GM21381 (cell line): ENCODE data around the gene DST.
"Not testable (repeated sequence)": the region's sequence is repeated elsewhere in the genome, so short reads cannot be mapped to it uniquely, and the experiment has no call there.

Source experiments
- ATAC-seq: cut with Tn5 transposase; IDR thresholded peaks from one replicate; pipeline ENCODE4 v1.9.1; 2021; ENCODE audit warnings: mild to moderate bottlenecking, moderate library complexity; ENCODE audit not compliant: unreplicated experiment

Gene DST

DNA sequence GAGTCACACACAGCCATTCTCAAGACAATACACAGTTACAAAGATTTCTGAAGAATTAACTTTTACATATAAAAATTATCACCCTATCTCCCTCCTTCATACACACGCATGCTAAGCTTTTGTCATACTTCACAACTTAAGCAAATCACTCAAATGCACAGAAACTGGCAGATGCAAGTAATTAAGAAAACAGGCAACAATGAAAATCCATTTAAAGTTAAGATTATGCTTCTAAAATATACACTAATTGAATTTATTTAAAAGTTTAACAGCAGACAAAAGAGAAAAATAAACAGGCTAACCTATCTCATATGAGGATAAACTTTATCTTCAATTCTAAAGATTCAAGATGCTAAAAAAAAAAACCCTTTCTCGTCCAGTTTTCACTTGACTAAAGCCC lies 68.4 kb downstream of the DST start:
- no peak for ATAC-seq

DNA sequence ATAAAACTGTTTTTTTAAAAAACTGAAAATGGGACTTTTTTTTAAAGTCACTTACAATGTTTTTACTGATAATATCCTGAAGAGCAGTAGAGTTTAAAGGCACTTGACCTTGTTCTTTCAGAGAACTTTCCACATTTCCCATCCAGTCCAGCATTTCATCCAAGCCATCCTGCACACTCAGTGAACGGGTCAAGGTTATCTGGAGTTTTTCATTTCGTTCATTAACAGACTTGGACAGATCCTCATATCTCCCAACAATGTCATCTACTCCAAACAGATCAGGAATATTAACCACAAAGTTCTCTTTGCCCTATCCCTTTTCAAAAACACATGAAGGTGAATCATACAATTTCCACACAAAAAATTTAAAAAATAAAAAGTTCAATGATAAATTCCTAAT lies 69.1 kb downstream of the DST start:
- ATAC-seq = no peak

DNA sequence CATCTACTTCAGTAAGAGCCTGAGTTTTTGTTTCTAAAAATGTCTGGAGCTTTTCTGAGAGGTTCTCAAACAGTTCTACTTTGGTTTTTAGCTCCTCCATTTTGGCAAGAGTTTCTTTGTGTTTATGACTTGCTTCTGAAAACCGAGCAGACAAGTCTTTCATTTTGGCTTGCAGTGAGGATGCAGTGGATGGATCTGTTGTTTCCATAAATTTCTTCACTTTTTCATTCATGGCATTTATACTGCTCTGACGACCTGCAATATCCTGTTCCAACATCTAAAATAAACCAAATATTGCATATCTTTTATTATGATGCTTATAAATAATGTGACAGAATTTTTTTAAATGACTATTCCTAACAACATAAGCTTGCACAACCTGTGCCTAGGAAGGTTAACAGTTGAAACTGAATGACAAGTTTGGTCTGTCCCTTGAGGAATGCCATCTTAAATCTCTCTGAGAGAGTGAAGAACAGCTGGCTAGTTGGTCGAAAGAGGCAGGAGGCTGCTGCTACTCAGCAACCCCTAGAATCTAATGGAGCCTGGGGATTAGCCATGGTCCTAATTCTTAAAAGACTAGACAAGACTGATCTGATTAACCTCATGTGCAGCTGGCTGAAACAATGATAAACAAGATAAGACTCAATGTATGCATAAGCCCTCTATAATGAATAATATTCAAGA lies 69.8 kb downstream of the DST start:
- ATAC-seq = no peak

- ATAC-seq = no peak
These were observed 71.1 kb downstream of the DST start for GRCh38 chr6:56571605-56572004.

DNA sequence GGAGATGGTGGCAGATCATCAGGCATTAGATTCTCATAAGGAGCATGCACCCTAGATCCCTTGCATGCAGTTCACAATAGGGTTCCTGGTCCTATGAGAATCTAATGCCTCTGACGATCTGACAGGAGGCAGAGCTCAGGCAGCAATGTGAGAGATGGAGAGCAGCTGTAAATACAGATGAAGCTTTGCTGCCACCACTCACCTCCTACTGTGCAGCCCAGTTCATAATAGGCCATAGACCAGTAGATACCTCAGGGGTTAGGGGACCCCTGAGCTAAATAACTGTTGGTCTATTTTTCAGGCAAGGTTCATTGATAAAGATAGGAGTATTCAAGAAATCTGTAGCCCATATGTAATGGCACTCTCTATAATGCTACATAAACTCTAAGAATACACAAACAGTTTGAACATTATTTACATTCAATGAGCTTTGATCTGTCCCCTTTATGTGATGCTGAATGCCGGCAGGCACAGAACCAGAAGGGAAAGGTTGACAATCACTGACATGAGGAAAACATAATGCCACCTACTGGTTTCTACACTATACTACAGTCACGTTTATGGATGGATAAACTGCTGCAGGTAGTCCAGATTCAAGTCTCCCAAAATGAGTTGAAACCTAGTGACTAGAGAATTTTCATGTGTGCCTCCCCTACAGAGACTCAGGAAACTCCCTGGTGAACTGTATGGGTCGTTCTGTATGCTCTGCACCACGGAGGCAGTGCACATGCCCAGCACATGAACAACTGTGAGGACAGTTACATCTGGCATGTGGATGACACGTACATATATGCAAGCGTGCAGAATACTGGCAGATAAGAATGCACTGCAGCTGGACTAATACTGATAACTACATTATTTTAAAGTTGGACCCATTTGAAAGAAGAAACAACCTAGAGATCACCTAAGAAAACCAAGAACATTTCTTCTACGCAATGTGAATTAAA lies 72.0 kb downstream of the DST start:
- no peak for ATAC-seq

GRCh38 chr6:56567501-56567900 lies 75.2 kb downstream of the DST start:
- ATAC-seq = no peak

GRCh38 chr6:56562730-56563129 lies 80.0 kb downstream of the DST start:
- ATAC-seq = not testable (repeated sequence)

- ATAC-seq = no peak
These were observed 85.7 kb downstream of the DST start for GRCh38 chr6:56556751-56557540.

DNA sequence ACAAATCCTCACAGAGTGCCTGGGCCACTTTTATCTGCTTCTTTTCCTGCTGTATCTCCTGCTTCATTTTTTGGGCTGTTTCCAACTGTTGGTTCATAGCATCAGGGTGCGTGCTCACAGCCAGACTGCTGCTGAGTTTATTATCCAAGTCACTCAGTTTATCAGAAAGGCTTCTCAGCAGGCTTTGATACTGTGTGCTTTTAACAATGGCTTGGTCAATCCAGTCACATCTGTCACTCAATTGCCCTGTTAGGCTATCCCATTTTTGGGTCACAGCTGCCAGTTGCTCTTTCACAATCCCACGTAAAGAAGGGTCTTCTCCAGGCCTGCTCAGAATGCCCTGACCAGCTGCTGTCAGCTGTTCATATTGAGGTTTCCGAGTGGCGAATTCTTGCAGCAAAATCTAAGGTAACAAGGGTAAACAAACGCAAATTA lies 87.2 kb downstream of the DST start:
- ATAC-seq = no peak

DNA sequence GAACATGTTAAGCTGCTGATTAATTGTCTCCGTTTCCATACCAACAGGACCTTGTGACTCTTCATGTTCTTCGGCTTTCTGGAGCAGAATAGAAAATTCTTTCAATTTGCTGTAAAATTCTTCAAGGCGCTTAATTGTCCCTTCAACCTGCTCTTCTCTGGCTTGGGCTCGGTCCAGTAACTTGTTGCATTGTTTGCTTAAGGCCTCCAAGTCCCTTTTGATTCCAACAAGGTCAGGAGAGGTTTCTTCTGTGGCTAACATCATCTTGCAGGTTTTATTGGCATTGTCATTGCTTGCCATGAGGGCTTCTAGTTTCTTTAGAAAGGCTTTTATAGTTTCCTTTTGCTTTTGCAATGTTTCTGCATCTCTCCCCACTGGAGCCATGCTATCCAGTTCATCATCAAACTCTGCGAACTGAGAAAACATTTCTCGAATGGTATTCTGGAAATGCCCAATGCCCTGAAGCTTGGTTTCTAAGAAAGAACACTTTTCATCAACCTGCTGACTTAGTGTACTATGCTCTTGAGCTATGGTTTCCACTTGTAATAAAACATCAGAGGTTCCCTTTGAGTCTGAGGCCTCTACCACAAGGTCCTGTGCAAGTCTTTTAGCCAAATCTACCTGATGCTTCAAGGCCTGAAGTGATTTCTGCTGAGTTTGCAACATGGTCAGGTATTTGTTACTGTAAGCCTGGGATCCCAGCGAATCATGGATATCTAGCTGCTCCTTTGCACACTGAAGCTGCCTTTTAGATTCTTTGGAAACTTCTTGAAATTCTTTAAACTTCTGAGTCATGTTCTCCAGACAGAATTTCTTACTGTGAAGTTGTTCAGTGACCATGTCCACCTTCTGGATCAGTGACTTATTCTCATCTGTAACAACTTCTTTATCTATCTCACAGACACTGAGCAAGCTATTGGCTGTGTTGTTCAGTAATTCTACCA lies 90.2 kb downstream of the DST start:
- ATAC-seq = no peak

DNA sequence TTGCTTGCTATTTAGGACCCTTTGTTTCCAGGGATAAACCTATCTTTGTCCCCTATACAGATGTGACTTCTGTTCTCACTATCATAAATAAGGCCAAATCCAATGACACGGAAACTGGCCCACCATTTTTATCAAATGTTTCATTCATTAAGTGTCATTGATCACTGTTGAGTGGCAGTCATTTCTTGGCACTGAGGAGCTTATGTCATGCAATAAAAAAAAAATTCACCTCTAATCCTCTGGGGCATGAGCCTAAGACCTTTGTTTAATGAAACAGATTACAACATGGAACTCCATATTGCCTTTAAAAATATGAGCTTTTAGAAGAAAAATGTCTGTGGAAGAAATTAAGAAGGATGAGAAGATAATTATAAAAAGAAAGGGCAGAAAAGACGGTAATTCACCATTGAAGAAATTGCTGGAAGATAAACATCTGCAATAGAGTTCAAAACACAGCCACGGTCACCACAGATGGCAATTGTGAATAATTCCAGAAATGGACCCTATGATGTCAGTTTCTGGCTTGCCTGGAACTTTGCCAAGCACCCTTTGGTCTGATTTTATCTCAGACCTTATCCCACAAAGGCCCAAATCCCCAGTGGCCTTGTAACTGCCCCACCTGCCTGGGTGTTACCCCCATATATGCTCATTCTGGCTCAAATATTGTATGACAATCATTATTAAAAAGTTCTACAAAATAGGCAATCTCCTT lies 91.1 kb downstream of the DST start:
- ATAC-seq = no peak

GRCh38 chr6:56550301-56550700 lies 92.4 kb downstream of the DST start:
- ATAC-seq = no peak

- ATAC-seq = no peak
These were observed 93.7 kb downstream of the DST start for GRCh38 chr6:56549014-56549413.

DNA sequence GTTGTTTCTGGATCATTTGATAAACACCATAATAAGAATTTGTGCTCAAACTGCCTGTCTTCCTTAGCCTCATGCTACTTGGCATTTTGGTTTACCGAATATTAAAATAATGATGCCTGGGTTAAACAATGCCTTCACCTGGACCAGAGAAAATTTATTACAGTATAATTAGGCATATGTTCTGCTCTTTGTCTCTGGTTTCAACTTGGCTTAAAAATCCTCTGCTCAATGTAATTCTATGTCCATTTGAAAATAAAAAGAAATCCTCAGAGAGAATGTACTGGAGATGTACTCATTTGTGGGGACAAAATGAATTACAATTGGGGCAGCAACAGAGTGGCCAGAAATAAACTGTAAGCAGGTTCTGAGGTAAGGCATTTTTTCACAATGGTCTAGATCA lies 95.0 kb downstream of the DST start:
- ATAC-seq = no peak

DNA sequence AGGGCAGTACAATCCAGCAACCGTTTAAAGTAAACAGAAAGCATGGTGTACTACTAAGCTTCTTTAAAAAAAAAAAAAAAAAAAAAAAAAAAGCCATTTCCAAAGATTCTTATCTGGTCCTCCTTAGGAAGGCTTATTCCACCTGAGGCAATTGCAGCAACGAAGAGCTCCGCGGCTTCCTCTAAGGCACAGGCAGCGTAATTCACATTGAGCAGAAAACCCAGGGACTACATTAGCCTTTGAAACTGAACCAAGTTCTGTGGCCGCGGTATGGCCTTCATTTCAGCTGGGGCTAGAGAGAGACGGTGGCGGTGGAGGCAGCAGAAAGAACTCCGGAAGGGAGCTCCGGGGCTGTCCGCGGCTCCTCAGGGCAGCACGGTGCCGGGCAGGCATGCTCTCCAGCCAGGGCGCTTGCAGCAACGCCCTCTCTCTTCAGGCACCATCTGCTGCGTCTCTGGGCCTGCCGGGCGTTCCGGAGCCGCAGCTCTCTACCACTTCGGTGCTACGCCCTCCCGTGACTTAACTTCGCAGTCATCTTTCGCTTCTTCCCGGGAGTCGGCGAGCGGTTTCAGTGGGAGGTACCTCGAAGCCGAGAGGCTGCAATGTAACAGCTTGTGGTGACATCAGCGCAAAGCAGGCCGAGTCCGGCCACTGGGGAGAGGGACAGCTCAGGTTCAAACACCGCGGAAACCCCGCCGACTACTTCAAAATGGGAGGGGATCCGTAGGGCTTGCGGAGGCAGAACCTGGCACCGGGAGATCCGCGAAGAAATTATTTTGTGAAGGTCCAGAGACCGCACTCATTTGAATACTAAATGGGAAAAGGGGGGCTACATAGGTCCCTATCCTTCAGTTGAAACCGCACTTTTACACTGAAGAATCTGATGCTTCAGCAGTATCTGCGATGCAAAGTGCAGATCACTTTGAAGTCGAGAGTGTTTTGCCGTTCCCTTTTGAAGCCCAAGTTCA lies 100.0 kb downstream of the DST start:
- peak; percentile 92 for ATAC-seq

- no peak for ATAC-seq
These were observed 100.8 kb downstream of the DST start for GRCh38 chr6:56541741-56542360.

- ATAC-seq = no peak
These were observed 101.6 kb downstream of the DST start for GRCh38 chr6:56541030-56541600.
